ENCODE measurements around the gene OPA1.

Gene OPA1

GRCh38 chr3:193638833-193639232 lies 45.8 kb downstream of the OPA1 start:
- H3K27me3 ChIP-seq (ENCODE audit: control insufficient read depth, insufficient read depth, low read length): no peaks in the 10 kb centered on the region
- H3K4me3 ChIP-seq (ENCODE audit: low read length): no peak overlapping the region
- H3K27ac ChIP-seq (ENCODE audit: low read depth, low read length): no peak overlapping the region
- no peaks in the 10 kb centered on the region for H3K4me1 ChIP-seq (ENCODE audit: control insufficient read depth, insufficient read depth, low read length)
- peaks cover 9% of the 10 kb centered on the region for H3K36me3 ChIP-seq (ENCODE audit: control insufficient read depth, insufficient read depth, low read length)
- H3K9ac ChIP-seq (ENCODE audit: low read length): no peak overlapping the region

- no peaks in the 10 kb centered on the region for H3K27me3 ChIP-seq (ENCODE audit: control insufficient read depth, insufficient read depth, low read length)
- no peak overlapping the region for H3K27ac ChIP-seq (ENCODE audit: low read depth, low read length)
- no peak overlapping the region for H3K4me3 ChIP-seq (ENCODE audit: low read length)
- peaks cover 7% of the 10 kb centered on the region for H3K4me1 ChIP-seq (ENCODE audit: control insufficient read depth, insufficient read depth, low read length)
- peaks cover 9% of the 10 kb centered on the region for H3K36me3 ChIP-seq (ENCODE audit: control insufficient read depth, insufficient read depth, low read length)
- no peak overlapping the region for H3K9ac ChIP-seq (ENCODE audit: low read length)
These were observed 47.2 kb downstream of the OPA1 start for GRCh38 chr3:193640165-193640715.

- Histone ChIP-seq H3K27me3 (ENCODE audit: control insufficient read depth, insufficient read depth, low read length) (no peaks in the 10 kb centered on the region), H3K9ac (ENCODE audit: low read length) (no peak overlapping the region), H3K4me1 (ENCODE audit: control insufficient read depth, insufficient read depth, low read length) (peaks cover 9% of the 10 kb centered on the region), H3K27ac (ENCODE audit: low read depth, low read length) (peak overlapping the region; percentile 3), H3K4me3 (ENCODE audit: low read length) (no peak overlapping the region), H3K36me3 (ENCODE audit: control insufficient read depth, insufficient read depth, low read length) (peaks cover 9% of the 10 kb centered on the region)
These were observed 47.9 kb downstream of the OPA1 start for GRCh38 chr3:193640728-193641439.

GRCh38 chr3:193641440-193641775 lies 48.4 kb downstream of the OPA1 start:
- no peak overlapping the region for H3K9ac ChIP-seq (ENCODE audit: low read length)
- peak overlapping the region; percentile 3 for H3K27ac ChIP-seq (ENCODE audit: low read depth, low read length)
- H3K4me3 ChIP-seq (ENCODE audit: low read length): no peak overlapping the region
- peaks cover 9% of the 10 kb centered on the region for H3K4me1 ChIP-seq (ENCODE audit: control insufficient read depth, insufficient read depth, low read length)
- H3K27me3 ChIP-seq (ENCODE audit: control insufficient read depth, insufficient read depth, low read length): no peaks in the 10 kb centered on the region
- H3K36me3 ChIP-seq (ENCODE audit: control insufficient read depth, insufficient read depth, low read length): peaks cover 9% of the 10 kb centered on the region

GRCh38 chr3:193645806-193646205 lies 52.8 kb downstream of the OPA1 start:
- Histone ChIP-seq H3K27ac (ENCODE audit: low read depth, low read length) (no peak overlapping the region), H3K4me3 (ENCODE audit: low read length) (no peak overlapping the region), H3K9ac (ENCODE audit: low read length) (no peak overlapping the region), H3K4me1 (ENCODE audit: control insufficient read depth, insufficient read depth, low read length) (peaks cover 9% of the 10 kb centered on the region), H3K27me3 (ENCODE audit: control insufficient read depth, insufficient read depth, low read length) (no peaks in the 10 kb centered on the region), H3K36me3 (ENCODE audit: control insufficient read depth, insufficient read depth, low read length) (peaks cover 4% of the 10 kb centered on the region)

GRCh38 chr3:193648542-193649076 lies 55.6 kb downstream of the OPA1 start:
- Histone ChIP-seq H3K27ac (ENCODE audit: low read depth, low read length) (no peak overlapping the region), H3K9ac (ENCODE audit: low read length) (no peak overlapping the region), H3K4me3 (ENCODE audit: low read length) (no peak overlapping the region), H3K4me1 (ENCODE audit: control insufficient read depth, insufficient read depth, low read length) (peaks cover 9% of the 10 kb centered on the region), H3K27me3 (ENCODE audit: control insufficient read depth, insufficient read depth, low read length) (no peaks in the 10 kb centered on the region), H3K36me3 (ENCODE audit: control insufficient read depth, insufficient read depth, low read length) (peaks cover 12% of the 10 kb centered on the region)

GRCh38 chr3:193650585-193650984 lies 57.6 kb downstream of the OPA1 start:
- Histone ChIP-seq H3K36me3 (ENCODE audit: control insufficient read depth, insufficient read depth, low read length) (peaks cover 12% of the 10 kb centered on the region), H3K9ac (ENCODE audit: low read length) (no peak overlapping the region)

GRCh38 chr3:193655831-193656433 lies 62.9 kb downstream of the OPA1 start:
- Histone ChIP-seq H3K4me1 (ENCODE audit: control insufficient read depth, insufficient read depth, low read length) (no peaks in the 10 kb centered on the region), H3K4me3 (ENCODE audit: low read length) (no peak overlapping the region), H3K27me3 (ENCODE audit: control insufficient read depth, insufficient read depth, low read length) (no peaks in the 10 kb centered on the region), H3K9ac (ENCODE audit: low read length) (no peak overlapping the region), H3K27ac (ENCODE audit: low read depth, low read length) (no peak overlapping the region), H3K36me3 (ENCODE audit: control insufficient read depth, insufficient read depth, low read length) (peaks cover 11% of the 10 kb centered on the region)

More at GRCh38 chr3:193650585-193650984, 57.6 kb downstream of the OPA1 start:
- peaks cover 2% of the 10 kb centered on the region for H3K4me1 ChIP-seq (ENCODE audit: control insufficient read depth, insufficient read depth, low read length)
- H3K27ac ChIP-seq (ENCODE audit: low read depth, low read length): no peak overlapping the region
- no peak overlapping the region for H3K4me3 ChIP-seq (ENCODE audit: low read length)
- H3K27me3 ChIP-seq (ENCODE audit: control insufficient read depth, insufficient read depth, low read length): no peaks in the 10 kb centered on the region

- peaks cover 14% of the 10 kb centered on the region for H3K36me3 ChIP-seq (ENCODE audit: control insufficient read depth, insufficient read depth, low read length)
- H3K27ac ChIP-seq (ENCODE audit: low read depth, low read length): no peak overlapping the region
- H3K4me3 ChIP-seq (ENCODE audit: low read length): no peak overlapping the region
These were observed 63.4 kb downstream of the OPA1 start for GRCh38 chr3:193656445-193656844.

GRCh38 chr3:193656878-193657282 lies 63.9 kb downstream of the OPA1 start:
- peaks cover 17% of the 10 kb centered on the region for H3K36me3 ChIP-seq (ENCODE audit: control insufficient read depth, insufficient read depth, low read length)

More at GRCh38 chr3:193656445-193656844, 63.4 kb downstream of the OPA1 start:
- H3K9ac ChIP-seq (ENCODE audit: low read length): no peak overlapping the region
- H3K4me1 ChIP-seq (ENCODE audit: control insufficient read depth, insufficient read depth, low read length): no peaks in the 10 kb centered on the region
- no peaks in the 10 kb centered on the region for H3K27me3 ChIP-seq (ENCODE audit: control insufficient read depth, insufficient read depth, low read length)

GRCh38 chr3:193660171-193660570 lies 67.2 kb downstream of the OPA1 start:
- Histone ChIP-seq H3K27ac (ENCODE audit: low read depth, low read length) (no peak overlapping the region), H3K27me3 (ENCODE audit: control insufficient read depth, insufficient read depth, low read length) (no peaks in the 10 kb centered on the region), H3K36me3 (ENCODE audit: control insufficient read depth, insufficient read depth, low read length) (peaks cover 10% of the 10 kb centered on the region), H3K4me1 (ENCODE audit: control insufficient read depth, insufficient read depth, low read length) (no peaks in the 10 kb centered on the region), H3K9ac (ENCODE audit: low read length) (no peak overlapping the region), H3K4me3 (ENCODE audit: low read length) (no peak overlapping the region)

More at GRCh38 chr3:193656878-193657282, 63.9 kb downstream of the OPA1 start:
- Histone ChIP-seq H3K9ac (ENCODE audit: low read length) (no peak overlapping the region), H3K27me3 (ENCODE audit: control insufficient read depth, insufficient read depth, low read length) (no peaks in the 10 kb centered on the region), H3K4me3 (ENCODE audit: low read length) (no peak overlapping the region), H3K27ac (ENCODE audit: low read depth, low read length) (no peak overlapping the region), H3K4me1 (ENCODE audit: control insufficient read depth, insufficient read depth, low read length) (no peaks in the 10 kb centered on the region)

GRCh38 chr3:193660698-193661411 lies 67.8 kb downstream of the OPA1 start:
- Histone ChIP-seq H3K36me3 (ENCODE audit: control insufficient read depth, insufficient read depth, low read length) (peaks cover 9% of the 10 kb centered on the region), H3K4me3 (ENCODE audit: low read length) (no peak overlapping the region), H3K27ac (ENCODE audit: low read depth, low read length) (no peak overlapping the region), H3K27me3 (ENCODE audit: control insufficient read depth, insufficient read depth, low read length) (no peaks in the 10 kb centered on the region), H3K4me1 (ENCODE audit: control insufficient read depth, insufficient read depth, low read length) (no peaks in the 10 kb centered on the region), H3K9ac (ENCODE audit: low read length) (no peak overlapping the region)
